Activated CD8-positive, alpha-beta memory T cell treated with anti-CD3 and anti-CD28 coated beads, Interleukin-2, amount 50 U/mL, for 48 hours (primary cell): ENCODE data around the gene EYA4.

Experiments
- DNase-seq: peaks from one replicate; pipeline ENCODE4 v3.0.0-alpha.2; 2020

The EYA4 gene

DNA sequence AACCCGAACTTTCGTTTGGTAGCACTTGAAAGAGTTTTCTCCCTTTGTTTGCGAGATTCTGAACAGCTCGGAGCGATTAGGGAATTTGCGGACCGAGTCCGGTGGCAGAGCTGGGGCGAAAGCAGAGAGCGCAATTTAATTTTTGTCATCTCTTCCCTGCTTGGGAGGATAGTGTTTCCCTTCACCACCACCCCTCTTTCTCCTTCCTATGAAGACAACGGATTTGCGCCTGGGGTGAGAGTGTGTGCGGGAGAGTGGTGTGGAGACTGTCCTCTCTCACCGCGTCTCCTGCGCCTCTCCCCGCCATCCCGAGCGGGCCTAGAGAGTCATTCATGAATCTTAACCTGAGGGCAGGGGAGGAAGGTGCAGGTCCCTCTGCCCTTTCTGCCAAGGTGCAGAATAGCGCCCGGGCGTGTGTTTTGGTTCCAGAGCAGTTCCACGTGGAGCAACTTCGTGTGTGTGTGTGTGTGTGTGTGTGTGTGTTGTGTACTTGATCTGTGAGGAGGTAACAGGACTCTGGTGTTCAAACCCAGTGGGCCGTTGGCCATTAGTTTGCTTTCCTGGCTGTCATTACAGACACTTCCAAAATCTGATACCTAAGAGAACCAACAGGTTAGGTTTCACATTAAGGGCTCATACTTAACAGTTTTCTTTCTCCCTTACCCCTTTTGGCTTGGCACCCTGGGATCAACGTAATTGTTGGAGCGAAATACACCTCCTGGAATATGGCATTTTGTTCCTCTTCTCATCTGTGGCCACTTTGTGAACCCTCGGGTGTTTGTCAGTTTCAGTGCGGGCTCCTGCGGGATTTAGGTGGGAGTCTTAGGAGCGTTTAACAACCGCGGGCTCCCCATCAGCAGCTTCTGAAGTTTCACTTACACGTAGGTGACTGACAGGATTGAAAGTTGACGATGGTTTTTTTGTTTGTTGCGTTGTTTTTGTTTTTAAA, 1.8 kb downstream of the EYA4 start:
- DNase-seq = no peak

GRCh38 chr6:133243723-133244305, 2.7 kb downstream of the EYA4 start:
- no peak for DNase-seq

GRCh38 chr6:133244519-133244918, 3.4 kb downstream of the EYA4 start:
- no peak for DNase-seq

- no peak for DNase-seq
These were observed 3.9 kb downstream of the EYA4 start for GRCh38 chr6:133245007-133245406.

DNA sequence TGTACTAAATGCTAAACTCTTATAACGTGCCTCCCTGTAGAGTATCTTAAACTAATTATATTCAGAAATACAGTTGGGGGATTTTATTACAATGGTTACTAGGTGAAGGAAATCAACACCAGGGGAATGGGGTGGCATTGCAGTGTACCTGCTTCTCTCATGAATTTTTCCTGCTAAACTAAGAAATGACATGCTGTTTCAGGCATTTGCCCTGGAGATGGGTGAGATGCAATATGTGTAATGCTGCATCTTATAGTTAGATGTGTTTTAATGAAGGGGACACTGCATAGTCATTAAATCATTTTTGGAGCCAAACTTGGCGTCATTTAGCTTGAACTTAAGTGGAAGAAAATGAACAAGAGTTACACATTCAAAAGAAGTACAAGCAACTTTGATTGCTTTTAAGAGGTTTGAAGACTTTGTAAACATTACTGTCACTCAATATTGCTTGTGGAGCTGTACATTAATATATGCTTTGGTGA, 4.3 kb downstream of the EYA4 start:
- DNase-seq = no peak

DNA sequence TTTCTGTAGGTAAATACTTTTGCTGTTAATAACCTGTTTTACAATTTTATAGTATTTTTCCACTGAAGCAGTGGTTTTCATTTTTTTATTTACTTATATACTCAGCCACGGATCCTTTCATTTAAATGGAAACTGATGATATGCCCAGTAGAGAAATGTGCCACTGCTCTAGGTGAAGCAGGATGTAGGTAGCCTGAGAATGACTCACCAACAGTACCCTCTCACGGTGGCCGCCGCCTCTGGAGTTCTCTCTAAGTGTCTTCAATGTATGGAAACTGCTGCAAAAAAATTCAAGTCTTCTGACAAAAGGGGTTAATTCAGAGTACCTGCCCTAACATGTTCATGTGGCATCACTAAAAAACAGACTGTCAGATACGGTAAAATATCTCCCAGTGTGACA, 6.4 kb downstream of the EYA4 start:
- DNase-seq = no peak

DNA sequence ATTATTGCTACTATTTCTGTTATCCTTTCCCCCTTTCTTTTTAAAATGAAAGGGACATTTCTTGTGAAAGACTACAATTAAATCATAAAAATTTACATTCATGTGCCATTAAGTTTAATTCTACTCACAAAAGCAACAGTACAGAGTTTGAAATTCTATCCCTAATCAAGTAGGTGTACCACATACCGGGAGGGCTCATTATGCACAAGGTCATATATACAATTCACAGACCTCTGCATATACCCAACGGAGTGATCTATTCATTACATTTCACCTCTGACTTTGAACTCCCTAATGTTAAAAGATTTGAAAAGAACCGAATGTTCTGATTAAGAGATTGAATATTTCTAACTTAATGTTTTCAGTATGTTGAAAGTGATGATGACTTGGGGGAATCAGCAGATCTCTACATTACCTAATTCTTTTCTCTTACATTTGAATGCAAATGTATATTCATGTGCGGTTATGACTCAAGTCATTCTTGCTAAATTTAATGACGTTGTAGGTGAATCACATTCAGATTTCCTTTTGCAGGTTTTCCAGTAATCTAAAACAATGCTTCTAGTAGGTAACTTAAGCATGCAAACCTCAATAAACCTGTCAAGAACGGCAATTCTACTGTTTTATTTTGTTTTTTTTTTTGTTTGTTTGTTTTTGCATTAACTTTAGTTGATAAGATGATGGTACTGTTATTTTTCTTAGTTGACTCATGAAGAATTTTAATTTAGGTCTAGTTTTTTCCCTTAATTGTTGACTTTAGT, 7.3 kb downstream of the EYA4 start:
- DNase-seq = no peak

GRCh38 chr6:133251688-133252087, 10.5 kb downstream of the EYA4 start:
- DNase-seq = no peak

GRCh38 chr6:133254552-133255228, 13.5 kb downstream of the EYA4 start:
- no peak for DNase-seq

GRCh38 chr6:133257545-133258105, 16.5 kb downstream of the EYA4 start:
- no peak for DNase-seq

DNA sequence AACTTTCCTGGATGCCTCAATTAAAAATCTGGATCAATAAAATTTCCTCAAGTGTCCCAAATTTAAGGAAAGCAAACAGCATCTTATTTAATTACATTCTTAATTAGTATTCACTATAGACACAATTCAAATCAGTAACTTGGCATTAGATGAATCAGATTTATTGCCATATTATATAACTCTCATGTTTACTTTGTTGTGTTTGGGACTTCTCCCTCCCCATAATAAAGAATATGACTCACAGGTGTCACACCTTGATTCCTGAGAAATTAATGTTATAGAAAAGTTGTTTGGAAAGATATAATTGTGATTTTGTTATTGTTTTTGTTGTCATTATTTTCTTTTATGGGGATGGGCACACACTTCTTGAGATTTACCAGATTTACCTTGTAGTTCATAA, 18.4 kb downstream of the EYA4 start:
- DNase-seq = no peak

DNA sequence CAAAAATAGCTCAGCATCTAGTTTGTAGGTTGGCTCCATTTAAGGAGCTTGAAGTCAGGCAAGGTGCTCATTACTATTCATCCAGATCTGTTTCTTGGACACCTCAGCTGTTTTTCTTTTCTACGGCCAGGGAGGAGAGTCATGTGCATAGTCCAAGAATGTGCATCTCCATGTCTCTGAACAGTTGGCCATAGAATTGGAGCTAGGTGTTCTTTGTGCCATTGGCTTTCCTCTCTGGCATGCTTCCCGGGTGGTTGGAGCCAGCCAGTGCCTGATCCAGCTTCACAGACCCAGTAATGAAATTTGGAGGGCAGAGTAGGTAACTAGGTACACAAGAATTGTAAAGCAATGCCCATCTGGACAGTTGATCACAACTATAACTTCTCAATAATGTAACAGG, 21.6 kb downstream of the EYA4 start:
- no peak for DNase-seq

DNA sequence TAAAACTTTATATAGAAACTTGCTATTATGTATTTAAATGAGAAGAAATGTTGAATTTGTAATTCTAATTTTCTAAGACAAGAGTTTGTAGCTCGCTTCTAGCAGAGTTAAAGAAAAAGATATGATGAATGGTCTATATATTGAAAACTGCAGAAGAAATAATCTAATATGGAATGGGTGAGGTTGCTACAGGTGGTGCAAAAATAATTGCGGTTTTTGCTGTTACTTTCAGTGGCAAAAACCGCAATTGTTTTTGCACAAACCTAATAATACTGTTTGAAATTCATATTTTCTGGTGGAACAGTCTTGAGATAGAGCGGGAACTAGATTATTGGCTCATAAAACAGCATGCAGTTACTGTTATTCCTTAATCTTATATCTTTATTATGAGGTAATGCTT, 23.9 kb downstream of the EYA4 start:
- DNase-seq = no peak

DNA sequence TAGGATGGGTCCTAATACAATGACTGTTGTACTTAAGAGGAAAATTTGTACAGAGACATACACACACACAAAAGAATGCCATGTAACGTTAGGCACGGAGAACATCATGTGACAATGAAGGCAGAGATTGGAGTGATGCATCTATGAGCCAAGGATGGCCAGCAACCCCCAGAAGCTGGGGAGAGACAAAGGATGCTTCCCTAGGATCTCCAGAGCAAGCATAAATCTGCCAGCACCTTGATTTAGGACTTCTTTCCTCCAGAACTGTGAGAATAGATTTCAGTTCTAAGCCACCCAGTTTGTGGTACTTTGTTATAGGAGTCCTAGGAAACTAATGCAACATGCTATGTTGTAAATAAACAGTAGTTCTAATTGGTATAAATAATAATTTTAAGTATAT, 25.0 kb downstream of the EYA4 start:
- no peak for DNase-seq

DNA sequence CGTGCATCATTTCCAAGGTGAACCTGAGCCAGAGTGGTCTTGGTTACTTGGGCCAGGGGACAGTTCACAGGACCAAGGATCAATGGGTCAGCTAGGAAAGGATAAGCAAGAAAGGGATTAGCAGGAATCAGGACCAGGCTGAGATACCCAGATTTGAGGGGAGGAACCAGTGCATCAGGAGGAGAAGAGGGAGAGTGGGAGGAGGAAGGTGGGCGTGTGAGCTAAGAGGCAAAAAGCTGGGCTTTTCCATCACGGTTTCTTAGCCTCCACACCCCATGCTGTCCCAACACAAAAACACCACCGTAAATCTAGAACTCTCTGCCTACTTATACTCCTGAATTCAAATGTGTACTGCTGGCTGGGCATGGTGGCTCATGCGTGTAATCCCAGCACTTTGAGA, 27.5 kb downstream of the EYA4 start:
- DNase-seq = no peak

DNA sequence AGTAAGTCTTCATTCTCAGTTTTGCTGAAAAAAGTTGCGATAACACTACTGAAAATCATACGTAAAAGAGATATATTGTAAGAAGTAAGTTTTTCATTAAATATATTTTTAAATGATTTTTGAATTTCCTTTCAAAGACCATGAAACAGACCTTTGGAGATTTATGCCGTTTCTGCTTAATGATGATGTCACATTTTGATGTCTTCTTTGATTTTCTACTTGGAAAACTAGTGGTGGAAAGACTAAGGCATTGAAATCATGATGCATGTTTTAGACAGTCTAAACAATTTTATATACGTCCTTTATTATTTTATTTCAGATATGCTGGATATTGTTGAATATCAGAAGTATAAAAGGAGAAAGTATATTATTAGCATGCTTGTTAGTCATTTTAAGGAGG, 33.7 kb downstream of the EYA4 start:
- no peak for DNase-seq

- no peak for DNase-seq
These were observed 34.1 kb downstream of the EYA4 start for GRCh38 chr6:133275213-133275612.

DNA sequence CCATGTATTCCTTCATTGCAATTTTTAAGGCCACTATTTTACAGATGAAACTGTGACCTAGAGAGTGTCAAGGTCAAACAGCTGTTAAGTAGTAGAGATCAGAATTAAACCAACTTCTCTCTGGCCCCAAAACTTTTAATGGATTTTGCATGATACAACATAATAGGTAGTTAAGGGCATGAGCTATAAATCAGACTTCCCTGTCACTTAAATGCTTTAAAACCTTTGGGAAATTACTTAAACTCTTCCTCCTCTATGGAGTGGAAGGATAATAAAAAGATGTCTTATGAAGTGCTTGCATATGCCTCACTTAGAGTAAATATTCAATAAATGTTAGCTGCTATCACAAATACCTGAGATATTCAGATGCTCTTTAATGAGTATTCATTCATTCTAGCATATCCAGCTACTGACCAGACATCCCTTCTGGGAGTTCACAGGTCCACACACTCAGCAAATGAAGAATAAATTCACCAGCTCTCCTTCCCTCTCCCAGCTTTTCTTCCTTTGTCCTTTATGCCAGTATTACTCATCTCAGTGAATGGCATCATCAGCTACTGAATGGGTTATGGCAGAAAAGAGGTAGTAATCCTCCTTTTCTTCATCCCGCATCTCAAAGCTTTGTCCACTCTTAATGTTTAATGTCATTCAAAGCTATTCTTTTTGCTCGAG, 36.2 kb downstream of the EYA4 start:
- no peak for DNase-seq

DNA sequence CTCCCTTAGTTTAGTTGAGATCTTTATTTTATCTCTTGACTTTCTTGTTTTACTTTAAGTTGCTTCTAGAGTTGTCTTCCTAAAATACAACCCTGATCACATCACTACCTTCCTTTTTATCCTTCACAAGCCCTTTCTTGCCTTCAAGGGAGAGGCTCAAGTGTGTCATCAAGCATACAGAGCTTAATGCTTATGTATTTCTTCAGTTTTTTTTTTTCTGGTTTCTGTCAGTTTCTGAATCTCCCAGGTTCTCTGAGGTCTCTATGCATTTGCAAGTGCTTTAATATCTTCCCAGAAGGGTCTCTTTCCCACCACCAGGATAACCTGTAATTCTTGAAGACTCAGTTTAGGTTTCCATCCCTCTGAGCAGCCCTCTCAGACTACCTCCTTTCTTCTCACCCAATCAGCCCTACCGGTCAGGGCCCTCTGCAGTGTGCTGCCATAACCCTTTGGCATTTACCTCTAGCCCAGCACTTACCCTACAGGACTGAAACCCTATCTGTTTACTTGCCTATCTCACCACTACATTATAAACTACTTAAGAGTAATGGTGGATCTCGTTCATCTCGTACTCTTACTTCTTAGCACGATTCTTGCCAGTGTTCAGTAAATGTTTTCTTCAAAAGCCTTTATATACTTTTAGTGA, 36.9 kb downstream of the EYA4 start:
- no peak for DNase-seq

- DNase-seq = no peak
These were observed 45.6 kb downstream of the EYA4 start for GRCh38 chr6:133286765-133287164.

- no peak for DNase-seq
These were observed 47.5 kb downstream of the EYA4 start for GRCh38 chr6:133288662-133289061.
